Adrenal gland (tissue), 12 donors: Measurements from ENCODE around the gene SLC24A5. TPM values are rescaled to one million over a fixed set of nuclear protein-coding genes. Genes with fewer than 3 reads are reported as not detected.
A peak's percentile ranks its signal among the peaks of the same experiment; 100 is the strongest.

Source experiments
- DNase-seq, 7 donors: peaks; one replicate each; pipeline ENCODE4 v3.0.0-alpha.2; 2019 to 2020
- H3K27ac ChIP-seq, 5 donors: fragments of 200-600 bp; sonication (generic) in 4 of 5; 1 replicate in 3 of 5; 2 replicates in 2 of 5; pipeline versions ENCODE4 v1.5.1 to v1.8.0; 2016 to 2020; ENCODE audit warnings: mild to moderate bottlenecking in 1 of 5
- H3K27me3 ChIP-seq: fragments of 200-600 bp; 2 replicates; pipeline ENCODE4 v1.8.0; 2021
- H3K36me3 ChIP-seq, 2 donors: fragments of 200-600 bp; replicated peaks in 1 of 2; 1 replicate in 1 of 2; 2 replicates in 1 of 2; pipeline versions ENCODE4 v1.5.1 to v1.8.0; 2018 to 2022
- H3K4me1 ChIP-seq, 2 donors: fragments of 200-600 bp; replicated peaks in 1 of 2; 1 replicate in 1 of 2; 2 replicates in 1 of 2; pipeline versions ENCODE4 v1.5.1 to v1.8.0; 2018 to 2021
- H3K4me3 ChIP-seq, 4 donors: fragments of 200-600 bp; sonication (generic) in 3 of 4; one replicate each; pipeline ENCODE4 v1.5.1; 2016 to 2018
- H3K9me3 ChIP-seq, 3 donors: fragments of 200-600 bp; sonication (generic) in 1 of 3; replicated peaks in 1 of 3; 1 replicate in 2 of 3; 2 replicates in 1 of 3; pipeline versions ENCODE4 v1.5.1 to v1.8.0; 2016 to 2021
- POLR2A ChIP-seq, 2 donors: fragments of 450-650 bp; IDR thresholded peaks; one replicate each; pipeline ENCODE4 v1.6.1; 2017; ENCODE audit warnings: antibody characterized with exemption in 2 of 2, mild to moderate bottlenecking in 2 of 2, moderate library complexity in 1 of 2
- WGBS, 4 donors: extraction: QIAGEN DNeasy Blood & Tissue Kit in 2 of 4; methylation state at CpG; one replicate each; pipeline versions ENCODE4 v1.1.5 to v1.1.7; 2013 to 2017; 5-methylcytosine and 5-hydroxymethylcytosine counted together
- intact Hi-C, 2 donors: fragments of 100-400 bp; cut with DNase I; formaldehyde crosslinking; loops; one replicate each; pipeline versions ENCODE4 v1.14.1 to v1.15.0; 2022 to 2023
- polyA plus RNA-seq, 3 donors: library from polyadenylated mRNA; stranded (reverse); fragments of 200-250 nt in 2 of 3; fragments of 350-450 nt in 1 of 3; fragmentation: Illumina TruSeq in 1 of 3; extraction: RNeasy Lipid Tissue Mini Kit (QIAGEN cat#74804) in 1 of 3; gene quantifications; one replicate each; pipeline ENCODE4 v1.2.3, GENCODE V29; 2013 to 2014
- total RNA-seq, 9 donors: library from RNA; depleted of rRNA in 4 of 9; stranded (reverse); fragments of >200 nt in 4 of 9; fragments of 120-200 nt in 1 of 9; fragmentation: NEBNext Ultra II Directional in 1 of 9; extraction: Animal tissue kit (Norgen Biotek cat#: 25700) in 1 of 9; gene quantifications; one replicate each; pipeline versions ENCODE4 v1.1.0 to v1.2.4, GENCODE V29; 2013 to 2023
- TF ChIP-seq, protein P1 (sequence below), 6 experiments: fragments of 450-650 bp in 4 of 6; fragments of 200-600 bp in 2 of 6; sonication (generic) in 1 of 6; IDR thresholded peaks; 1 replicate in 5 of 6; 2 replicates in 1 of 6; pipeline versions ENCODE4 v1.5.1 to v1.8.0; 2016 to 2021; ENCODE audit warnings: antibody characterized with exemption in 6 of 6, mild to moderate bottlenecking in 2 of 6, moderate library complexity in 1 of 6
- donor health status: healthy with polysubstance abuse.
- donor health status: Bipolar disorder and iron deficiency.
- donor health status: DM: yes; HTN: yes; CAD: no.
- donor health status: DM: no; HTN: no; CAD: no.
- donor health status: DM: no; HTN: no; CAD: no.
- donor health status: DM: yes; HTN: yes; CAD: no.

SLC24A5 gene
- total and polyA plus RNA-seq, 12 donors = 0.34 TPM; not detected in 11

DNA sequence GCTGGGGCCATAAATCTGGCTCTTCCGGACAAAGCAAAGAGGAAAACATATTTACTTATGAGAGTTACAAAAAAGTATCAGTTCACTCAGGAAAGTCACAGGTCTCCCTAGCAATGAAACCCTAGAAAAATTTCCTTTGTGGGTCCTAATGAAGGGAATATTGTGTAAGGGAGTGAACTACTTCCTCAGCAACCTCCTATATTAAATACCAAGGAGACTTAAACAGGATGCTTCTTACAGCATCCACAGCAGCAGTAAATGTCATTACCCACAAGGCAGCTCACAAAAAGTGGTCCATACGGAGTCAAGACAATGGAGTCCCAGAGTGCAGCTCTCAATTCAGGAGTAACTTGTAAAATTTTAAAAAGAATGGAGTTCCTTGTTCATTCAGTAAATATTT, 14.9 kb upstream of the SLC24A5 start:
- Histone ChIP-seq H3K36me3 (no peaks in the 10 kb centered on the region), H3K27ac (no peak overlapping the region), H3K4me3 (no peak overlapping the region), H3K4me1 (no peaks in the 10 kb centered on the region), H3K27me3 (no peaks in the 10 kb centered on the region), H3K9me3 (no peaks in the 10 kb centered on the region)
- intact Hi-C loops = no loop called here
- whole genome bisulfite sequencing, 4 donors = 30 to 51% (median 45%) methylated on average over 2 of the region's 2 CpGs
- DNase-seq = no peak
- TF ChIP-seq POLR2A (IDR thresholded peaks at IDR 0.05) = no peak
- TF ChIP-seq, protein P1, sequence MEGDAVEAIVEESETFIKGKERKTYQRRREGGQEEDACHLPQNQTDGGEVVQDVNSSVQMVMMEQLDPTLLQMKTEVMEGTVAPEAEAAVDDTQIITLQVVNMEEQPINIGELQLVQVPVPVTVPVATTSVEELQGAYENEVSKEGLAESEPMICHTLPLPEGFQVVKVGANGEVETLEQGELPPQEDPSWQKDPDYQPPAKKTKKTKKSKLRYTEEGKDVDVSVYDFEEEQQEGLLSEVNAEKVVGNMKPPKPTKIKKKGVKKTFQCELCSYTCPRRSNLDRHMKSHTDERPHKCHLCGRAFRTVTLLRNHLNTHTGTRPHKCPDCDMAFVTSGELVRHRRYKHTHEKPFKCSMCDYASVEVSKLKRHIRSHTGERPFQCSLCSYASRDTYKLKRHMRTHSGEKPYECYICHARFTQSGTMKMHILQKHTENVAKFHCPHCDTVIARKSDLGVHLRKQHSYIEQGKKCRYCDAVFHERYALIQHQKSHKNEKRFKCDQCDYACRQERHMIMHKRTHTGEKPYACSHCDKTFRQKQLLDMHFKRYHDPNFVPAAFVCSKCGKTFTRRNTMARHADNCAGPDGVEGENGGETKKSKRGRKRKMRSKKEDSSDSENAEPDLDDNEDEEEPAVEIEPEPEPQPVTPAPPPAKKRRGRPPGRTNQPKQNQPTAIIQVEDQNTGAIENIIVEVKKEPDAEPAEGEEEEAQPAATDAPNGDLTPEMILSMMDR (IDR thresholded peaks at IDR 0.05) = no peak

DNA sequence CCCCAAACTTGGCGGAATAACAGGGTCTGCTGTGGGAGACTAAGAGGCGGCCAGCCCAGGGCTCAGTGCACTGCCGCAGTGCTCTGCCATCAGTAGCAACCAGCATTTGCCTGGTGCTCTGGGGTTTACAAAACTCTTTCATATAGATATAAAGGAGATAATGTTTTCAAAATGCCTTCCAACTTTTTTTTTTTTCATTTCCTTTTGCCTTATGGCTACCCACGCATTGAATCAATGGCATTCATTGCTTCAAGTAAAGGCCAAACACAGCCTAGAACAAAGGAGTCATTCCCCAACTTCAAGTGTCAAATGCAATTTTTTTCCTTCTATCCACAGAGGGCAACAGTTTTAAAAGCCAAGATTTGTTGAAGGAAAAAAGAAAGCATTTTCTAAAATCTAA, 11.6 kb upstream of the SLC24A5 start:
- WGBS, 4 donors = 91 to 97% (median 93%) methylated on average over 4 of the region's 4 CpGs
- Histone ChIP-seq H3K9me3 (no peaks in the 10 kb centered on the region), H3K27ac (no peak overlapping the region), H3K4me3 (no peak overlapping the region), H3K4me1 (no peaks in the 10 kb centered on the region), H3K27me3 (no peaks in the 10 kb centered on the region), H3K36me3 (no peaks in the 10 kb centered on the region)
- DNase-seq = no peak
- intact Hi-C loops = no loop called here
- no peak for TF ChIP-seq POLR2A (IDR thresholded peaks at IDR 0.05)
- TF ChIP-seq, protein P1 (IDR thresholded peaks at IDR 0.05) = no peak

DNA sequence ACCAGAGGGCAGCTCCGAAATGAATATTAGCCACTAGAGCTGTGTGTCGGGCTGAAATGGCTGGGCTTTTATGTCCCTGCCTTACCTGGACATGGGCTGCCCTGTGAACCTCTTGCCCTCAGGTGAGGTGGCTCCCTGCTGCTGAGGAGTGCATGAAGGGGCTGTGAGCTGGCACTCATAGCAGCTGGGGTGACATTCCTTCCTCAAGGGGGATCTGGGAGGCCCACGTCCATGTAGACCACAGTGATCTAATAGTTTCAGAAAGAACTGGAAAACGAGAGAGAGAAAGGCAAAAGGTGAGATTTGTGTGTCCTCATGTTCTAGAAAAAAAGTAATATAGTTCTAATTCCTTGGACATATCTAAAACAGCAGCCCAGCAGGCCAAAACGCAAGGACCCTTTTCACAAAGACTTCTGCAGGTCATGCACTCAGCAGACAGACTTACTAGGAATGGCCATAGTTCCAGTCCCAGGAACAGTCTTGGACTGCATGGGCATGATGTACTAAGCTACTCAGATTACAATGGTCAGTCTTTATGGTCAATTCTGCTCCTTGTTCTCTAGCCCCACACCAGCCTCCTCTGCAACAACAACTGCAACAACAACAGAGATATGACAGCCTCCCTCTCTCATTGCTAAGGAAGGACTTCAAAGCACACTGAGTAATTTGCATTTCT, 10.8 kb upstream of the SLC24A5 start:
- 61 to 80% (median 73%) methylated on average over 5 of the region's 5 CpGs for WGBS, 4 donors
- intact Hi-C loops = loop anchor here in 1 of 2 donors (10.0 kb wide), 1 partner anchor 135 kb away; no protein-coding TSS in a partner anchor
- TF ChIP-seq, protein P1 (IDR thresholded peaks at IDR 0.05) = no peak
- no peak for TF ChIP-seq POLR2A (IDR thresholded peaks at IDR 0.05)
- H3K27ac ChIP-seq = no peak overlapping the region
- H3K9me3 ChIP-seq = no peaks in the 10 kb centered on the region
- H3K4me3 ChIP-seq = no peak overlapping the region
- H3K36me3 ChIP-seq = no peaks in the 10 kb centered on the region
- H3K27me3 ChIP-seq = no peaks in the 10 kb centered on the region
- DNase-seq = no peak
- H3K4me1 ChIP-seq = no peaks in the 10 kb centered on the region

DNA sequence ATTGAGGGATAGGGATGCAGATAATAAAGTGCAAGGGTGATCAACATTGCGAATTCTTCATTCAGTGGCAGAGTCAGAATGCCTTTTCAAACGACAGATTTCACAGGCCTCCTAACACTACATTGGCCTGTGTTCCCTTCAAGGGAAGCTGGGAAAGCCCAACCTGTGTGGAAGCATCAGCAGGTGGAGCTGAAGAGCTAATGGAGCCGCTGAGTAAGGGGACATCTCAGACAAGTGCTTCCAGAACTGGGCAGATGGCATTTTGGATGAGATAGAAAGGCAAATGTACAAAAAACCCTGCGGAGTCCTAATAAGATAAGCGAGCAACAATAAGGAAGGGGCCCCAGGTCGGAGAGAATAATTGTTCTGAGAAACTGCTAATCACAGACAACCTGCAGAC, 8.5 kb upstream of the SLC24A5 start:
- intact Hi-C loops = loop anchor here in 1 of 2 donors (10.0 kb wide), 1 partner anchor 133 kb away; no protein-coding TSS in a partner anchor
- no peak for TF ChIP-seq POLR2A (IDR thresholded peaks at IDR 0.05)
- TF ChIP-seq, protein P1 (IDR thresholded peaks at IDR 0.05) = peak in 5 of 6 experiments; percentile 30 to 39 (median 37)
- no peaks in the 10 kb centered on the region for H3K9me3 ChIP-seq
- H3K36me3 ChIP-seq = no peaks in the 10 kb centered on the region
- H3K27ac ChIP-seq = no peak overlapping the region
- DNase-seq = peak in 6 of 7 donors; percentile 22 to 59 (median 28)
- 25 to 33% (median 29%) methylated on average over 6 of the region's 6 CpGs for WGBS, 4 donors
- no peaks in the 10 kb centered on the region for H3K27me3 ChIP-seq
- no peaks in the 10 kb centered on the region for H3K4me1 ChIP-seq
- H3K4me3 ChIP-seq = no peak overlapping the region
